Hepatocyte (in vitro differentiated cells): Measurements from ENCODE around the gene RNU5D-1.
"Not testable (repeated sequence)": the region's sequence is repeated elsewhere in the genome, so short reads cannot be mapped to it uniquely, and the experiment has no call there.

ENCODE experiments used
- EZH2 ChIP-seq: fragments of 200-600 bp; sonication (generic); IDR thresholded peaks from 2 replicates; pipeline ENCODE4 v1.6.1; 2016; ENCODE audit warnings: antibody characterized with exemption, mild to moderate bottlenecking, borderline replicate concordance
- EZH2phosphoT487 ChIP-seq: fragments of 200-600 bp; sonication (generic); IDR thresholded peaks from one replicate; pipeline ENCODE4 v1.6.1; 2018; ENCODE audit warnings: antibody characterized with exemption, mild to moderate bottlenecking, low read depth, moderate library complexity; ENCODE audit not compliant: unreplicated experiment, severe bottlenecking
- TF ChIP-seq, protein P1 (sequence below): fragments of 200-600 bp; sonication (generic); IDR thresholded peaks from 2 replicates; pipeline ENCODE4 v1.5.1; 2016; ENCODE audit warnings: antibody characterized with exemption, mild to moderate bottlenecking; ENCODE audit not compliant: poor library complexity

DNA sequence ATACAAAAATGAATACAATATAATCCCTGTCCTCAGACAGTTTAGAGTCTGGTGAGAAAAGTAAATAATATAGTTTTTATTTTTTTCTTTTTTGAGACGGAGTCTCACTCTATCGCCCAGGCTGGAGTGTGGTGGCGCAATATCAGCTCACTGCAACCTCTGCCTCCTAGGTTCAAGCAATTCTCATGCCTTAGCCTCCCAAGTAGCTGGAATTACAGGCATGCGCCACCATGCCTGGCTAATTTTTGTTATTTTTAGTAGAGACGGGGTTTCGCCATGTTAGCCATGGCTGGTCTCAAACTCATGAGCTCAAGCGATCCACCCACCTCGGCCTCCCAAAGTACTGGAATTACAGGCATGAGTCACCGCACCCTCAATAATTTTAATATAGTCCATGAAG lies 31.6 kb downstream of the RNU5D-1 start:
- TF ChIP-seq, protein P1, sequence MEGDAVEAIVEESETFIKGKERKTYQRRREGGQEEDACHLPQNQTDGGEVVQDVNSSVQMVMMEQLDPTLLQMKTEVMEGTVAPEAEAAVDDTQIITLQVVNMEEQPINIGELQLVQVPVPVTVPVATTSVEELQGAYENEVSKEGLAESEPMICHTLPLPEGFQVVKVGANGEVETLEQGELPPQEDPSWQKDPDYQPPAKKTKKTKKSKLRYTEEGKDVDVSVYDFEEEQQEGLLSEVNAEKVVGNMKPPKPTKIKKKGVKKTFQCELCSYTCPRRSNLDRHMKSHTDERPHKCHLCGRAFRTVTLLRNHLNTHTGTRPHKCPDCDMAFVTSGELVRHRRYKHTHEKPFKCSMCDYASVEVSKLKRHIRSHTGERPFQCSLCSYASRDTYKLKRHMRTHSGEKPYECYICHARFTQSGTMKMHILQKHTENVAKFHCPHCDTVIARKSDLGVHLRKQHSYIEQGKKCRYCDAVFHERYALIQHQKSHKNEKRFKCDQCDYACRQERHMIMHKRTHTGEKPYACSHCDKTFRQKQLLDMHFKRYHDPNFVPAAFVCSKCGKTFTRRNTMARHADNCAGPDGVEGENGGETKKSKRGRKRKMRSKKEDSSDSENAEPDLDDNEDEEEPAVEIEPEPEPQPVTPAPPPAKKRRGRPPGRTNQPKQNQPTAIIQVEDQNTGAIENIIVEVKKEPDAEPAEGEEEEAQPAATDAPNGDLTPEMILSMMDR = not testable (repeated sequence)
- not testable (repeated sequence) for TF ChIP-seq EZH2, EZH2phosphoT487
